Prostate gland (tissue), 2 donors: ENCODE results near the gene CPLANE2.

Source experiments
- POLR2A ChIP-seq: fragments of 450-650 bp; IDR thresholded peaks from one replicate; pipeline ENCODE4 v1.6.1; 2016; ENCODE audit warnings: antibody characterized with exemption, mild to moderate bottlenecking
- TF ChIP-seq, protein P1 (sequence below), 4 experiments: fragments of 200-600 bp in 2 of 4; fragments of 450-650 bp in 2 of 4; sonication (generic) in 2 of 4; IDR thresholded peaks; 1 replicate in 3 of 4; 2 replicates in 1 of 4; pipeline ENCODE4 v1.5.1; 2016 to 2019; ENCODE audit warnings: antibody characterized with exemption in 4 of 4, mild to moderate bottlenecking in 2 of 4, moderate library complexity in 2 of 4

DNA sequence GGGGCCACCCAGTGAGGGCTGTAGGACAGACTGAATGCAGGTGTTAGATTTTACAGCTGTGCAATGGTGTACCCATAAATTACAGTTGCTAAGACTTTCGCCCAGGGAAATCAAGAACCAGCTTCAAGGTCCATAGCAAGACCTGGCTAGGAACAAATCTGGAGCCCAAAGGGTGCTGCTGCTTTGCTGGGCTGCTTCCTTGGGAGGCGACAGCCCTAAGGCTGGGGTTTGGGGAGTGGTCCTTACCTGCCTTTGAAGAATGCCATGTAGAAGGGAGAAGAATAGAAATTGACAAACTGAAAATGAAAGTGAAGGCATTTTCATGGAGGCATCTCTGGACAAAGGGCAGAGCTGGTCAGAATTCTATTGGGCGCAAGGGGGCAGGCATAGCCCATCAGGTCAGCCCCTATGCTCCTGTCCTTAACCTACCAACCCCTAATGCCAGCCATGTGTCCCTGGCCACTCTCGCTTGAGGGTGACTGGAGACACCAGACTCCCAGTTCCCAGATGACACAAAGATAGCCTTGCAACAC is 16.9 kb downstream of the CPLANE2 start:
- TF ChIP-seq, protein P1, sequence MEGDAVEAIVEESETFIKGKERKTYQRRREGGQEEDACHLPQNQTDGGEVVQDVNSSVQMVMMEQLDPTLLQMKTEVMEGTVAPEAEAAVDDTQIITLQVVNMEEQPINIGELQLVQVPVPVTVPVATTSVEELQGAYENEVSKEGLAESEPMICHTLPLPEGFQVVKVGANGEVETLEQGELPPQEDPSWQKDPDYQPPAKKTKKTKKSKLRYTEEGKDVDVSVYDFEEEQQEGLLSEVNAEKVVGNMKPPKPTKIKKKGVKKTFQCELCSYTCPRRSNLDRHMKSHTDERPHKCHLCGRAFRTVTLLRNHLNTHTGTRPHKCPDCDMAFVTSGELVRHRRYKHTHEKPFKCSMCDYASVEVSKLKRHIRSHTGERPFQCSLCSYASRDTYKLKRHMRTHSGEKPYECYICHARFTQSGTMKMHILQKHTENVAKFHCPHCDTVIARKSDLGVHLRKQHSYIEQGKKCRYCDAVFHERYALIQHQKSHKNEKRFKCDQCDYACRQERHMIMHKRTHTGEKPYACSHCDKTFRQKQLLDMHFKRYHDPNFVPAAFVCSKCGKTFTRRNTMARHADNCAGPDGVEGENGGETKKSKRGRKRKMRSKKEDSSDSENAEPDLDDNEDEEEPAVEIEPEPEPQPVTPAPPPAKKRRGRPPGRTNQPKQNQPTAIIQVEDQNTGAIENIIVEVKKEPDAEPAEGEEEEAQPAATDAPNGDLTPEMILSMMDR (IDR thresholded peaks at IDR 0.05) = no peak
- TF ChIP-seq POLR2A = no peak
